ENCODE measurements around the gene OR2F2. TPM values are rescaled to one million over a fixed set of nuclear protein-coding genes. Genes with fewer than 3 reads are reported as not detected.

OR2F2 gene
- total RNA-seq, 1 experiment from 2014 or later, result not detected

DNA sequence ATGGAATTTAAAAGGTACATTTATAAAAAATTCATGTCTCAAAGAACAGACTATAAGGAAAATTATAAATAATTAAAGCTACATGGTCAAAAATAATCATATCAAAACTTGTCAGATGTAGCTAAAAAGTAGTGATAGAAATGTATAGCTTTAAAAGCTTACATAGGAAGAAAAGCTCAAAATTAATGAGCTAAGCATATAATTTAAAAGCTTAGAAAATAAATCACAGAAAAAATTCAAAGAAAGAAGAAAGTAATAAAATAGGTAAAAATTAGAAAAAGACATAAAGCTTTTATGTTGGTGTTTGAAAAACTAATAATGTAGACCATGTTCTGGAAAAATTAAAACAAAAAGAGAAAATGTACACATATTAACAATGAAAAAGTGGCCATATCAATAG, 38.4 kb upstream of the OR2F2 start:
- POLR2A ChIA-PET, result no interaction called here
- intact Hi-C loops (cut with micrococcal nuclease), result no loop called here
- no peaks in the 10 kb centered on the region for H3K36me3 ChIP-seq (ENCODE audit: control insufficient read depth in 1 of 2, insufficient read depth in 2 of 2, low read length in 2 of 2)
- H2AFZ ChIP-seq (ENCODE audit: low read depth, low read length, poor library complexity, severe bottlenecking), result no peak overlapping the region
- H3K4me2 ChIP-seq (ENCODE audit: low read length), result no peak overlapping the region
- peaks cover 5 to 11% of the 10 kb centered on the region in 2 experiments for H3K4me1 ChIP-seq (ENCODE audit: control insufficient read depth in 1 of 2, insufficient read depth in 2 of 2, low read length in 2 of 2)
- ATAC-seq (no peak), DNase-seq (ENCODE audit: low read depth, low spot score) (no peak)
- H3K9me3 ChIP-seq (ENCODE audit: control insufficient read depth in 1 of 2, insufficient read depth in 1 of 2, low read depth in 1 of 2, low read length in 2 of 2), result no peaks in the 10 kb centered on the region; a peak in 1 of 4 replicates
- no peak overlapping the region for H3K4me3 ChIP-seq (replicated peaks in 1 of 2; ENCODE audit: low read depth in 1 of 2, low read length in 2 of 2)
- CTCF ChIA-PET, result no interaction called here
- RAD21 ChIA-PET (ENCODE audit: low non-redundant PET in 1 of 2, low total read pairs in 2 of 2, uncharacterized antibody in 2 of 2, unreplicated experiment in 2 of 2), result no interaction called here
- TF ChIP-seq CTCF (IDR thresholded peaks at IDR 0.05 in 2 of 3, conservative IDR thresholded peaks at IDR 0.05 in 1 of 3; ENCODE audit: borderline replicate concordance in 1 of 3, insufficient read depth in 1 of 3, low read depth in 2 of 3, low read length in 2 of 3), result no peak
- TF ChIP-seq JUND (IDR thresholded peaks at IDR 0.05), result no peak
- no peak for TF ChIP-seq SIN3A (IDR thresholded peaks at IDR 0.05; ENCODE audit: low read depth)
- TF ChIP-seq SRF (IDR thresholded peaks at IDR 0.05; ENCODE audit: low read depth), result no peak
- no peak for TF ChIP-seq SP1 (IDR thresholded peaks at IDR 0.05; ENCODE audit: low read depth)
- TF ChIP-seq CBX3 (IDR thresholded peaks at IDR 0.05; ENCODE audit: low read depth), result no peak
- TF ChIP-seq ZNF274 (IDR thresholded peaks at IDR 0.05; ENCODE audit: low read depth, low read length), result no peak
- no peak for TF ChIP-seq POLR2A (IDR thresholded peaks at IDR 0.05; ENCODE audit: borderline replicate concordance, extremely low read depth, insufficient read depth, insufficient read length)
- no peak for TF ChIP-seq MAX (IDR thresholded peaks at IDR 0.05)
- no peak for TF ChIP-seq RAD21 (IDR thresholded peaks at IDR 0.05; ENCODE audit: low read depth)
- no peak for TF ChIP-seq EZH2 (IDR thresholded peaks at IDR 0.05)
- no peak for TF ChIP-seq EGR1 (IDR thresholded peaks at IDR 0.05; ENCODE audit: low read depth)
- TF ChIP-seq, protein P1, sequence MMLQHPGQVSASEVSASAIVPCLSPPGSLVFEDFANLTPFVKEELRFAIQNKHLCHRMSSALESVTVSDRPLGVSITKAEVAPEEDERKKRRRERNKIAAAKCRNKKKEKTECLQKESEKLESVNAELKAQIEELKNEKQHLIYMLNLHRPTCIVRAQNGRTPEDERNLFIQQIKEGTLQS (IDR thresholded peaks at IDR 0.05), result no peak
- no peak for TF ChIP-seq EZH2phosphoT487 (IDR thresholded peaks at IDR 0.05; ENCODE audit: borderline replicate concordance)
- no peak for TF ChIP-seq ZBTB33 (IDR thresholded peaks at IDR 0.05; ENCODE audit: extremely low read depth, insufficient replicate concordance, low read length)
- no peak for TF ChIP-seq YY1 (IDR thresholded peaks at IDR 0.05; ENCODE audit: extremely low read depth, insufficient replicate concordance, low read depth, low read length)
- no peak for TF ChIP-seq ELF1 (IDR thresholded peaks at IDR 0.05; ENCODE audit: borderline replicate concordance, low read depth)
- no peak for TF ChIP-seq FOSL1 (IDR thresholded peaks at IDR 0.05; ENCODE audit: low read depth)
- no peak for TF ChIP-seq ZFX (IDR thresholded peaks at IDR 0.05)
- no TSS peak for BruUV-seq (replicated peaks)
- no peaks in the 10 kb centered on the region for H4K20me1 ChIP-seq (ENCODE audit: insufficient read depth)
- H3K79me2 ChIP-seq (ENCODE audit: insufficient read depth, low read length), result peaks cover 96% of the 10 kb centered on the region
- no peaks in the 10 kb centered on the region for H3K9me2 ChIP-seq (ENCODE audit: insufficient read depth)
- no peak overlapping the region for H3K27ac ChIP-seq (ENCODE audit: low read depth, low read length)
- H3K27me3 ChIP-seq (ENCODE audit: insufficient read depth, low read length), result no peaks in the 10 kb centered on the region
- H3K9ac ChIP-seq (ENCODE audit: low read length), result no peak overlapping the region

Measured in HCT116 (cell line).